Suppressor macrophage treated with lipopolysaccharide for 1 hour (primary cell): Measurements from ENCODE around the gene FBLN5.

Source experiments
- DNase-seq, 3 donors: peaks; one replicate each; pipeline ENCODE4 v3.0.0-alpha.2; 2020 to 2022

Gene FBLN5

DNA sequence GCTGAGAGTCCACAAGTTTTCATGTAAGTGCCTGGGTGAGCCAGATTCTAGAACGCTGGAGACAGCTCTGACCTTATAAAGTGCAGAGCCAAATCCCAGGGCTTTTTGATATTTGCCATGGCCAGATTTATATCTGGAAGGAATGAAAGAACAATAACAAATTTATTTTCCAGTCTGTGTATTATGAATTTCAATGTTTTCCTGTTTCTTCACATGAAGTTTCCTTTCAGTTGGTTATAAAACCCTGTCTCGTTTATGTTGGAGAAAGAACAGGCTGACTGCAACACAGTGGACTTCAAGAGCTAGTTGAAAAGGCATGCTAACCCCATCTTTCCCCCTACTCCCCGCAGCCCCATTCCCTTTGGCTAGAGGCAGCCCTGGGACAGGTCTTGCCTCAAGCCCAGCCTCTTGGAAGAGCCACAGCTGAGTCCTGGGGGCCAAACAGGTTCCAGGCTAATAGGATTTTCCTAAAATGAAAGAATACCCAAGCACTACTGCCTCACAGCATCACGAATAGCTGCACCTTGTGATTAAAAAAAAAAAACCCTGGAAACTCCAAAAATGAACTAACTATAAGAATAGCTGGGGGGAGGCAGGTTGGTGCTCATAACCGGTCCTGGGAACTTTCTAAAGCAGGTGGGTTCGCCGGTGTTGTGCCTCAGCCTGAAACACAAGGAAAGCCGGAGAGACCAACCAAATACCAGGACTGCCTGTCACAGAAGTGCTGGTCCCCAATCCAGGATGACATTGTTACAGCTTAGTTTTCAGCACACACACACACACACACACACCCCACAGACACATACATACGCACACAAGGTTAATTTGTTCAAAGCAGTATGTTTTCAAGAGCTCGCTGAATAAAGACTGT is 1.5 kb downstream of the FBLN5 start:
- peak; percentile 9 to 18 (median 17) for DNase-seq

DNA sequence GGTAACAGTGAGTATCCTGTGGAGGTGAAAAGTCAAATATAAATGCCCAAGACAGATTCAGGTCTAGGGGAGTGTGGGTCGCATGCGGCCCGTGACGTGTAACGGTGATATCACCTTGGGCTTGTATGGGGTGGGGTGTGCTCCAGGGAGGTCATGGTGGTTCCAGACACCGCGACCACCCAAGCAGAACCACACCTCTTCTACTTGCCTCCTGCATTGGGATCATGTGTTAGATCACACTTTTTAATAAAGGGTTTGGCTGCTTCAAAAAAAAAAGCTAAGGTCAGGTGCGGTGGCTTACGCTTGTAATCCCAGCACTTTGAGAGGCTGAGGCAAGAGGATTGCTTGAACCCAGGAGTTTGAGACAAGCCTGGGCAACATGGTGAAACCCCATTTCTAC is 4.5 kb downstream of the FBLN5 start:
- no peak for DNase-seq

DNA sequence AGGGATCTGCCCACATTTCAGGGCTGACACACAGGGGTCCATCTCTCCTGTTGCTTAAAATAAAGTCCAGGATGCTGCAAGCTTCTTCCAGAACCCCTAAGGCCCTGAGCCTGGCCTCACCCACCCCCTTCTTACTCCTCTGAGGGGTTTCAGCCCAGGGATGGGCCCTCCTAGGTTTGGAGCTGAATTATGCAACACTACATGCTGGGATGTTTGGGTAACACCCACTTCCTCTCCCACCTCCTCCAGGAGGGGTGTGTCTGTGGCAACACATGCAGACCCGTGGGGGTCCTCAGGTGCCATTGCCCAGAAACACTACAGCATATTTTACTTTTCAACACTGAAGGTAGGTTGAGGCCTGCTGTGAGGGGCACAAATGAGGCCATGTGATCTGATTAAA is 5.4 kb downstream of the FBLN5 start:
- no peak for DNase-seq

DNA sequence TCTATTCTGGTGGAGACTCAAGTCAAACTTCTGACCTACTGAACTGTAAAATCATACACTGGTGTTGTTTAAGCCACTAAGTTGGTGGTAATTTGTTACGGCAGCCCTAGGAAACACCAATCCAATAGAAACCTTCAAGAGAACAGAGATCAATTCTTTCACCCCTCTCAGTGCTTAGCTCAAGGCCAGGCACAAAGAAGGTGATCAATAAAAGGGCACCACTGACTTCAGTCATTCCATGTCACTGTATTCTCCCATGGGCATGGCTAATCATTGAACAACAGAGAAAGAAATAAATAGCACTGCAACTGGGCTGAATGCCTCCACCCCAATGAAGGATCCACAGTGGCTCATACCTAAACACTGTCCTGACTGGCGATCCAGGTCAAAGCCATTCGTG is 7.3 kb downstream of the FBLN5 start:
- no peak for DNase-seq

DNA sequence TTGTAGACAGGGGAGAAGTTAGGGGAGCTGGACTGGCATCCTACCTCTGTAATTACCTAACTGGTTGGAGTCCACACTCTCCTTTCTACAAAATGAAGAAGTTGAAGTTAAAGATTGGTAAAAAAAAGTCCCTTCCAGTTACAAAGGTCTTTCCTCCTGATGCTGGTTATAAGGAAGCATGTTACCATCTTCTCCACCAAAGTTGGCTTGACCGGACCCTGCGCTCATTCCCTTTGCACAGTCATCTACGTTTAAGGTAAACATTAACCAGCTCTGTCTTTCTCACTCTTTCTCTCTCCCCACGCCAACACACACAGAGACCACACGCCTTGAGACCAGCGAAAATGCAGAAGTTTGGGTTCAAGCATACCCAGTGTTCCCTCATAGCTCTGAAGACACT is 11.9 kb downstream of the FBLN5 start:
- DNase-seq, result no peak

DNA sequence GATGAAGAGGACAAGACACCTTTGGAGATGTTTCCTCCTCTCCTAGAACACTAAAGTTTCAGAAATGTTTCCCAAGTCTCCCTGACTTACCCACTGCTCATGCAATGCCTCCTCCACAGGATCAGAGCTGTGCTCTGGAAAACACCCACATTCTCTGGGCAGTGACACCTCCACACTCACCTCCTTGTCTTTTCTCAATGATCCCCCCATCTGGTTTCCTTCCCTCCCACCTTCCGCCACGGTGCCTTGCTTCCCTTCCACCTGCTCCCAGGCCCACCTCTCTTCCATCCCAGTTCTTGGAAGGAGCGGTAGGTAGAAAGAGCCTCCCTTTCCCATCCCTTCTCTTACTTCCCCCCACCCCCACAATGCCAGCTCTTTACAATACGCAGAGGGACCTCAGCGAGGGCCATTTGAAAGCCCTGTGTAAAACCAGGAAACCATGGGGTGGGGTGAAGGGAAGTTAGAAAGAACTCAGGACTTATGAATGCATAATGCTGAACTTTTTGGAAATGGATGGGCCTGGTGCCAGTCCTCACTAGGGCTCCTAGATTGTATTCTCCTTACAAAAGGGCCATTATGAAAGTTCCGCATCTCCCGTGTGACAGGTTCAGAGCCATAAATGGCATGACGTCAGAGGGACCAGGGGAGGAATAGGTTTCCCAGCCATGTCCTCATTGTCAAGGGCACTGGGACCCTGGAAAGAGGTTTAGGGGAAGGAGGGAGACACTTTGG is 12.8 kb downstream of the FBLN5 start:
- DNase-seq, result no peak

DNA sequence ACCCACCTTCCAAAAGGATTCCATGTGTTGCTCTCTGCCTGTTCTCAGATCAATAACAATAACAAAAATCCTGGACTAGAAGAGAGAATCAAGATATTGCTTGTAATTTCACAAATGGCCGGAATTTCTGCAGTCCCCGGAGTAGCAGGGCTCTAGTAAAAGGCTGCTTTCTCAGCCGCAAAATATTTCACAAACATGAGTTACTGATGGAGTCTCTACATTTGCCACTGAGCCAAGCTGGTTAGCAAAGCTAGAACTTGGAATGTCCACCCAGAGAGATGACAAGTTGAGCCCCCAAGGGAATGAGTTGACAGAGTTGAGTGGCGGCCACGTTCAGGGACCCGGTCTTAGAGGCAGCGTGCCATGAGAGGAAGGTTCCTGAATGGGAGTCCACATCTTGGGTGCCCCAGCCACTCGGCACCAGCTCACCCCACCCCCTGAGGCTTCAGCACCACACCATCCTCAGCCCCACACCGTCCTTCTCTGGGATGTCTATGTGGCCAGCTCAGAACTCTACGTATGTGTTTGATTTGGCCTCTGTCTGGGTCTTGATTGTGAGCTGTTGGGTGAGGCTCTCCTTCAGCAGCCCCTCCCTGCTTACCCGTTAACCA is 15.9 kb downstream of the FBLN5 start:
- no peak for DNase-seq

DNA sequence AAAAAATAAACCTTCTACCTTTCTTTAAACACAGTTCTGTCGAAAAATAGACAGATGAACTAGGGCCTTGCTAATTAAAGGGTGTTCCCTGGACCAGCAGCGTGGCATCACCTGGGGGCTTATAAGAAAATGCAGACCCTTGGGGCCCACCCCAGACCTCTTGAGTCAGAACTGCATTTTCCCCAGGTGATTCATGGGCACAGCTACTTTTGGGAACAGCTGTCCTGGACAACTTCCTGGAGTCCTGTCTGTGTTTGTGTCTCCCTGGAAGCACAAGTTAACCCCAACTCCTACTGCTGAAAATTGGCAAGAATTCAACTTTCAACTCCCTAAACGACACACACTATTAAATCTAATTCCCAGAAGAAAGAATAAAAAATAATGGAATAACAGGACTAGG is 17.8 kb downstream of the FBLN5 start:
- no peak for DNase-seq

DNA sequence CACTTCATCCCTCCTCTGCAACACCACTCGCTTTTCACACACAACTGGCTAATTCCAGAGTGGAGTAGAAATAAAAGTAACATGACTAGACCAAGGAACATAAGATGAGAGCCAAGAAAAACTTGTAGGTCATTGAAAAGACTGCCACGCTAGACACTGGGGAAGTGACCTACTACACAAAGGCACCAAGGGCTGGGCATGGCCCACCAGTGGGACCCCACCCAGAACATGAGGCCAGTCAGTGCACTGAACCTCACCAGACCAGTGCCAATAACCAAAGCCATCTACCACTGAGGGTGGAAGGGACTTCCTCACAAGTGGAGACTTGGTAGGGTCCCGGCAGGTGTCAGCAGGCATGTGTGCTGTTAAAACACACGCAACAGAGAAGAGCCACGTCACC is 19.7 kb downstream of the FBLN5 start:
- no peak for DNase-seq

DNA sequence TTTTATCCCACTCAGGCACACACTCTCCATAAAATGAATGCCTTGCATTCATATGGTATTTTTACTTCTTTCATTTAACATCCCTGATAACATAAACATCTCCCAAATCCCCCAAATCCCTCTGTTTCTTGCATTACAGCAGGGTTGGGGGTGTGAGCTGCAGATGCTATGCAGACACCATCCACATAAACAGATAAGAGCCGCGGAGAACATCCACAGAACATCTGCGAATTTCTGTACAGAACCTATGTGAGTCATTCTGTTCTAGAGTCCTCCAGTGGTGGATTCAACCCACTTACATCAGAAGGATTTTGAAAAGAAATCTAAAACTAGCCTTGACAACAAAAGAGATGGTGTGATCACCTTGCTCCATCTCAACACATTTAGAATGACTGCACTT is 20.3 kb downstream of the FBLN5 start:
- no peak for DNase-seq

DNA sequence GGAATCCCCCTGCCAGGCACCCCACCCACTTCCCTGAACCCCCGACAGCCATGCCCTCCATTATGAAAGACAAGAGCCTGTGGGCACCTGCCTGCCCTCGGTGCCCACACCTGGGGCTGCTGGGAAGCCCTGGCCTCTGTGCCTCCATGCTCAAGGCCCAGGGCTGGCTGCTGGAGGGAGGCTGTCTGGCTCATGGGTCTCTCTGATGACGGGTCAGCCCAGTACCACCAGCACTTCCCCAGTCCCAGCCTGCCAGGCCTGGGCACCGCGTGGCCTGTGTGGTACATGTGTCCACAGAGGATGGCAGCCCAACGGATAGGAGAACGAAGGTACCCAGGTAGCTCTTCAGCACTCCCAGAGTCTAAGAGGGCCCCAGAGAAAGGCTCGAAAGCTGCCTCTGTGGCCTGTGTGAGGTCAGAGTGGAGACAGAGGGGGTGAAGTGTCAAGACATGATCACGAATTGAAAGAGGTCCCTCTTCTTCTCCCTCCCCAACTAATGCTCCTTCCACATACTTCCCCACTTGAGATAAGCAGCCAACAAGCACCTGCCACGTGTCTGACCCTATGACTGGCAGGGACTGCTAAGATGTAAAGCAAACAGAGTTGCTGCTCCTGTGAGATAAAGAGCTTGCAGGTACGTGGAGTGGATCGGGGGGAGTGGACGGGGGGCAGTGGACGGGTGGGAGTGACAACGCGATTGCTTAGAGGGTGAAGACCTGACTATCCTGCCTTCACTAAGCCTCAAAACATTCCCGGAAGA is 21.2 kb downstream of the FBLN5 start:
- DNase-seq, result no peak

DNA sequence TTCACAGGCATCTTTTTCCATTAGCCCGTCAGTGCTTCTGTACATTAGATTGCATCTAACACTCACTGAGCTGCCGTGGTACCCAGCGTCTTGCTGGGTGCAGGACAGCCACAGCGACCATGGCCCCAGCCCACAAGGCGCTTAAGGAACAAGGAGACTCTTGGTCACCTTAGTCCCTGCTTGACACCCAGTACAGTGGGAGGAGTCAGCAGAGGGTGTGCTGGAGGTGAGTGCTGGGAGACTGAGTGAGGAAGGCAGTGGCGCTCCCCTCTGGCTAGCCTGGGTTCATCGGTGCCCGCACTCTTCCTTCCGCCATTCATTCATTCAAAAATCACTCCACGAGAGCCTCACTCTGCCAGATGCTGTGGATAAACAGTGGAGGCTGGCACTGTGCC is 21.8 kb downstream of the FBLN5 start:
- DNase-seq, result no peak

DNA sequence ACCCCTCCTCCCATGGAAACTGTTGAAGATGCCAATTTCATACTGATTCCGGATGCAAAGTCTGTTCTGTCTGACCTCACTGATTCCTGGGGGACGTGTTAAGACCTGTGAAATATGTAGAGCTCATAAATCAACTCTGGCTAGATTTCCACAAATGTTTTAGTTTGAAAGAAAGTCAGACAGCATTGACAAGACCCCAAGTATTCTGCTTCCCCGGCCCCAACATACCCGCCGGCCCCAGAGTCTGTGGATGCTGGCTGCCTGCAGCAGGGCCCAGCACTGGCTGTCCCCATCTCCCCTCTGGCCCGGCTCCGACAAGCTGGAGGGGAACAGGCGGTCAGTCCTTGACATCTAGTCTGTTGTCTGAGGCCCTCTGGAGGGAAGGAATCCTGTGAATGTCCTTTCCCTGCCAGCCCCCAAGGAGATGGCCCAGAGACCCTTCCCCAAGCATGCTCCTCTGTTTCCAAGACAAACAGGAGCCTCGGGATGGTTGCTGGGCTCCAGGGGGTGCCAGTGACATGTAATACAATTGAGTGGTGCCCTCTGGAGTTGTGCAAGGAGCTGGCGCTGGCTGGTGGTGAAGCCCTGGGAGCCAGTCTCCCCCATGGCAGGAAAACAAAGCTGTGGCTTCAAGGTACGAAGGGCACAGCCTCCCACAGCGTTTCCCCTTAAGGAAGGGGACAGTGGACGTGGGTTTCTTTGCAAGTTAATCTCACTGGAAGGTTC is 22.3 kb downstream of the FBLN5 start:
- no peak for DNase-seq

DNA sequence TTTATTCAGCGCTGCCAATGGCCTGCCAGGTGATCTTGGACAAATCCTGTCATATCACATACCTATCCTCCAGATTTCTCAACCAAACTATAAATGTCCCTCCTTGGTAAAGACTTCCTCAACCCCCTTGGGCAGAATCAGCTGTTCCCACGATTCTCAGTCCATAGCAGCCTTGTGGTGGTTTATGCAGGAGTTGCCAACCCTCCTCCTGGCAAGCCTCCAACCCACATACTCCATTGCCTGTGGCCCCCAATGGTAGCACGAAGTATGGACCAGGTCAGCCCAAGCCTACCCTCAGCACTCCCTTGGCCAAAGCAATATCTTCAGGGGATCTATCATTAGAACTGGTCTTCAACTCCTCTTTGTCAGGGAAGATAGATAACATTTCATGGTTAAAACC is 27.0 kb downstream of the FBLN5 start:
- DNase-seq, result no peak

DNA sequence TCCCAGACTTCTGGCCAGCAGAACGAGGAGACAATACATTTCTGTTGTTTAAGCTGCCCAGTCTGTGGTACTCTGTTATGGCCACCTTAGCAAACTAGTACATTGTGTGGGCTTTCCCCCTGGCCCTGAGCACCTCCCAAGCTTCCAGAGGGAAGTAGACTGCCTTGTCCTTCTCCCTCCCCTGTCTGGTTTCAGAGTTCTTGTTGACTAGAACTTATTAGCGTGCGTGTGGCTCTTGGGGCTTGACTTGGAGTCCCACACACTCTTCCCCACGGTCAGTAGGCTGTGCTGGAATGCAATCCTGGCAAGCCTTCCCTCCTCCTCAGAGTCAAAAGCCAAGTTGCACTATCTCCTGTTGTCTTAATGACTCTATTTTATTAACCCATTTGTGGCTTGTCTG is 27.7 kb downstream of the FBLN5 start:
- no peak for DNase-seq

DNA sequence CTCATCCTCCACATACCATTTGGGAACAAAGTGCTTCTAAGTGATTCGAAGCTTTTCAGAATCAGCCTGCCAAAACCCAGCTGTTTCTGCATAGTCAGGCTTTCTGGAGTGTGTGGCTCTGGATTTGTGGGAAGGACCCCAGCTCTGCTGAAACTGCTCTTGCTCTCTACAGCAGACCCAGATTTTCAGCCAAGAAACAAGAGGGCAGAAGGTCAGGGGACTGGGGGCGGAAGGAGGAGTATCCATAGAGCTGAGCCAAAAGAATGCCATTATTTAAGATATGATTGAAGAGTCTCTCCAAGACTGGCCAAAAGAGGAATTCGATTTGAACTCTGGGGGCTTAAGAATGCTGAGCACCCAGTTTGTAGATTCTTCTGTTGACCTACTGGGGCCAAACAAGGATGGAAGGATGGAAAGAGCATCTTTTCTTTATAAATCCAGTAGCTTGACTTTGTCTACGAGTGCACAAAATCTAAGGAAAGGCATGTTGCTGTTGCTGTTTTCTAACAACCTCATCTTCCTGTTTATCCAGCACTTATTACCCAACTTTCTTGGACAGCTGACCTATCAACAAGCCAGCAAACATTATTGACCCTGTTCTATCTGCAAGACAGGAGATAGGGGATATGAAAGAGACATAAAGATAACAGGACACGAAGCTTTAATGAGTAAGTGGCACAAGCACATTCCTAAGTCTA is 29.2 kb downstream of the FBLN5 start:
- no peak for DNase-seq

DNA sequence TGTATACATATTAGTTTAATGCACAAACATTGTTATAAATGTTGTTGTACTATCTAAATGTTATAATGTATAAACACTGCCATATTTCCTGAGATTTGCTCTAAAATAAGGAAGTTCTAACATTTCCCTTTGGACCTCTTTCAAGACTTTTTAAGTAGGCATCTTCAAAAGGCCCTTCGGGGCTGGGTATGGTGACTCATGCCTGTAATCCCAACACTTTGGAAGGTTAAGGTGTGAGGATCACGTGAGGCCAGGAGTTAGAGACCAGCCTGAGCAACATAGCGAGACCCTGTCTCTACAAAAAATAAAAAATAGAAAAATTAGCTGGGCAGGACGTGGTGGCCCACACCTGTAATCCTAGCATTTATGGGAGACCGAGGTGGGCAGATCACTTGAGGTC is 35.5 kb downstream of the FBLN5 start:
- DNase-seq, result no peak

DNA sequence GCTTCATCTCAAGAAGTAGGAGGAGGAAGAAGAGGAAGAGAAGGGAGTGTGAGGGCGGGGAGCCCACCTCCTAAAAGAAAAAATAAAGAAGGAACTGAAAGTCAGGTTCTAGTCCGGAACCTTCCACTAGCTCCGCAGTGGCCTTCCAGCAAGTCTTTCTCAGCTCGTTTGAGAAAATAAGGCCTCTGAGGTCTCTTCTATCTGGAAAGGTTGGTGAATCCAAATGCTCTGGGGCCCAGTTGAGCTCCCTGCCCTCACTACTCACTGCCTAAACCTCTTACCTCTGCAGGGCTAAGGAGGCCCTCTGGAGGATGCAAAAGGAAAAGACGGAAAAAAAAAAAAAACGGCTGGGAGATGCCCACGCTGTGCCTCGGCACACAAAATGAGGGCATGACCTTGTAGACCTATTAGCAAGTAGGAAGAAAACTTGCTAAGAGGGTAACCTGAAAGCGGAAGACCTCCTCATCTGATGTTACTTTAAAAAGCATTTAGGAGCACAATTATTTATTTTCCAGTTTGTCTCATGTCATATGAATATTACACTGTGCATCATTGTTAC is 35.9 kb downstream of the FBLN5 start:
- peak; percentile 63 to 68 (median 65) for DNase-seq

DNA sequence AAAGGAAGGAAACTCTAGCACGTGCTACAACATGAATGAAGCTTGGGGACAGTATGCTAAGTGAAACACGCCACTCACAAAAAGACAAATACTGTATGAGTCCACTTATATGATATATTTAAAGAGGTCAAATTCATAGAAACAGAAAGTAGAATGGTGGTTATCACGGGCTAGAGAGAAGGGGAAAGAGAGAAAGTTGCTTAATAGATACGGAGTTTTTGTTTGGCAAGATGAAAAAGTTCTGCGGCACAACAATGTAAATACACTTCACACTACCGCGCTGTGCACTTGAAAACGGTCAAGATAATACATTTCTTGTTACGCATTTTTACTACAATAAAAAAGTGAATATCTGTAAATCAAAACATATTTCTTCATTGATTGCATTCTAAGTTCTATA is 37.3 kb downstream of the FBLN5 start:
- DNase-seq, result peak in 2 of 3 donors; percentile 19 to 22

DNA sequence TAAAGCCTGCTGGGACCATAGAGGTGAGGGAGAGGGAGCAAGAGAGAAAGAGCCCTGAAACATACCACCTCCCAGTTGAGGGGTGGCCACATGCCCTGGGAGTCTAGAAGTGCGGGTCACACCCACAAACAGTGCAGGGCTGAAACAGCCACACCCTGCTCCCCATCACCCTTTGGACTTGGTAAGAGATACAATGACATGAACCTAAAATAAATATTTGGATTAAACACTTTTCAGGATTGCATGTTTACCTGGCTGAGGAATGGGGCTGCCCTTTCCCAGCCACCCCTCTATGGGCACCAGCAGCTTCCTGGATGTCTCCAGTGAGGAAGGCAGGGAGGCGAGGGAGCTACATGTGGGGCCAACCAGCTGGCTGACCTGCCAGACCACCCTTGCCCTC is 41.1 kb downstream of the FBLN5 start:
- DNase-seq, result no peak

DNA sequence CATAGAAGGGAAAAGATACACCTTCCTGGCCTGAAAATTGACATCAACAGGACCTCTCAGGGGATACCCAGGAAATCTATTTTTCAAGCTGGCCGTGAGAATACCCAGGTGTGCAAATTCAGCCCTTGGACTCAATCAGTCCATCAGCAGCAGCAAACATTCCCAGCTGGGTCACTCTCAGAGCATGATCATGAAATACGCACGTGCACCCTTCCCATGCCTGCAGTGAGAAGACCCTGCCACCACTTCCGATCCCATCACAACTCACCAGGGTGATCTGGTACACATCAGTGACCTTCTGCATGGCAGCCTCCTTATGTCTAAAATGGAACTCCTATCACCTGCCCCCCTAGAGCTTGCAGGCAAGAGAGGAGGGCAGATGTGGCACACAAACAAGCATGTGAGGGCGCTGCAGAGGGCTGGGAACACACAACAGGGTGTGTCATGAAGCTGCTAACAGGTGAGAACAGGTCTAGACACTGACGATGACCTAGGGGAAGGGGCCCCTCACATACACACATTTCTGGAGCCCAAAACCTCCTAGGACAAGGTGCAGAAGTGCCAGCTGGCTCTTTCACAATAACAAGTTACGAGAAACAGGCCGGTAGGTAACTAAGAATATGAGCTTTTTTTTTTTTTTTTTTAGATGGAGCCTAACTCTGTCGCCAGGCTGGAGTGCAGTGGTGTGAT is 42.4 kb downstream of the FBLN5 start:
- no peak for DNase-seq
